CD4-positive, alpha-beta memory T cell (primary cell): ENCODE results near the gene KCTD8. TPM values are rescaled to one million over a fixed set of nuclear protein-coding genes. Genes with fewer than 3 reads are reported as not detected.
"Not testable (repeated sequence)": the region's sequence is repeated elsewhere in the genome, so short reads cannot be mapped to it uniquely, and the experiment has no call there.

ENCODE experiments used
- CTCF ChIA-PET: fragments of 350-600 bp; sonication (Branson Sonifier 250); formaldehyde crosslinking; loops from one replicate; lab custom pipeline; 2021; ENCODE audit warnings: inconsistent platforms; ENCODE audit not compliant: partially characterized antibody; lab: Charles Lee
- POLR2A ChIA-PET: fragments of 350-600 bp; sonication (Branson Sonifier 250); formaldehyde crosslinking; loops from one replicate; lab custom pipeline; 2021; ENCODE audit not compliant: partially characterized antibody; lab: Charles Lee
- DNase-seq, 5 donors: peaks; one replicate each; pipeline versions ENCODE4 v3.0.0 to v3.0.0-alpha.2; 2020 to 2022; ENCODE audit warnings: mixed read lengths in 1 of 5
- H3K27ac ChIP-seq: one replicate; pipeline ENCODE4 v1.7.0; 2013; ENCODE audit warnings: low read depth, low read length
- H3K27me3 ChIP-seq: 2 replicates; pipeline ENCODE4 v1.7.0; 2013; ENCODE audit warnings: mild to moderate bottlenecking, low read length, moderate library complexity; ENCODE audit not compliant: insufficient read depth
- H3K36me3 ChIP-seq: 2 replicates; pipeline ENCODE4 v1.7.0; 2013; ENCODE audit warnings: mild to moderate bottlenecking, low read length, moderate library complexity; ENCODE audit not compliant: insufficient read depth
- H3K4me1 ChIP-seq: 2 replicates; pipeline ENCODE4 v1.7.0; 2013; ENCODE audit warnings: mild to moderate bottlenecking, low read length, moderate library complexity; ENCODE audit not compliant: insufficient read depth
- H3K4me3 ChIP-seq, 2 donors: one replicate each; pipeline ENCODE4 v1.7.0; 2013; ENCODE audit warnings: low read length in 2 of 2, mild to moderate bottlenecking in 1 of 2
- H3K9me3 ChIP-seq, 2 donors: one replicate each; pipeline ENCODE4 v1.7.0; 2013; ENCODE audit warnings: low read length in 2 of 2, control low read depth in 1 of 2; ENCODE audit not compliant: control insufficient read depth in 1 of 2
- H3K27ac Mint-ChIP-seq, 7 donors: one replicate each; pipeline ENCODE4 v1.8.0; 2020 to 2021; ENCODE audit warnings: mixed read lengths in 7 of 7, mild to moderate bottlenecking in 6 of 7, inconsistent platforms in 3 of 7, moderate library complexity in 3 of 7
- H3K27me3 Mint-ChIP-seq, 2 donors: one replicate each; pipeline ENCODE4 v1.8.0; 2020 to 2021; ENCODE audit warnings: mixed read lengths in 2 of 2
- H3K36me3 Mint-ChIP-seq, 2 donors: one replicate each; pipeline ENCODE4 v1.8.0; 2020 to 2021; ENCODE audit warnings: mixed read lengths in 2 of 2, inconsistent platforms in 1 of 2, mild to moderate bottlenecking in 1 of 2
- H3K4me1 Mint-ChIP-seq, 4 donors: one replicate each; pipeline ENCODE4 v1.8.0; 2020 to 2021; ENCODE audit warnings: mixed read lengths in 4 of 4, mild to moderate bottlenecking in 1 of 4
- H3K4me3 Mint-ChIP-seq, 8 donors: one replicate each; pipeline ENCODE4 v1.8.0; 2020 to 2021; ENCODE audit warnings: mixed read lengths in 8 of 8, mild to moderate bottlenecking in 7 of 8, moderate library complexity in 6 of 8, inconsistent platforms in 3 of 8
- H3K9me3 Mint-ChIP-seq, 8 donors: one replicate each; pipeline ENCODE4 v1.8.0; 2020 to 2021; ENCODE audit warnings: mixed read lengths in 8 of 8, mild to moderate bottlenecking in 5 of 8, inconsistent platforms in 3 of 8, moderate library complexity in 1 of 8
- intact Hi-C: fragments of 100-400 bp; cut with micrococcal nuclease; formaldehyde crosslinking; loops from one replicate; pipeline ENCODE4 v1.15.1; 2023
- polyA plus RNA-seq, 2 donors: library from polyadenylated mRNA; unstranded; fragments of 300-500 nt; fragmentation: Illumina TruSeq; gene quantifications; one replicate each; pipeline ENCODE4 v1.2.3, GENCODE V29; 2021
- total RNA-seq, 2 experiments: library from RNA; stranded (reverse); gene quantifications; one replicate each; pipeline ENCODE4 v1.2.3, GENCODE V29; 2021

The KCTD8 gene
- total and polyA plus RNA-seq, 4 experiments from 2014 or later = not detected

- H3K9me3 ChIP-seq = no peaks in the 10 kb centered on the region
- Mint-ChIP-seq H3K4me1 (no peaks in the 10 kb centered on the region), H3K27ac (no peak overlapping the region), H3K36me3 (no peaks in the 10 kb centered on the region), H3K9me3 (peaks cover 2 to 17% (median 7%) of the 10 kb centered on the region in 8 donors), H3K4me3 (no peak overlapping the region), H3K27me3 (no peaks in the 10 kb centered on the region)
- no peaks in the 10 kb centered on the region for H3K36me3 ChIP-seq
- no peaks in the 10 kb centered on the region for H3K27me3 ChIP-seq
- intact Hi-C loops = no loop called here
- no peaks in the 10 kb centered on the region for H3K4me1 ChIP-seq
- no peak for DNase-seq
- no peak overlapping the region for H3K27ac ChIP-seq
- H3K4me3 ChIP-seq = no peak overlapping the region
- ChIA-PET CTCF (no interaction called here), POLR2A (no interaction called here)
Observed at GRCh38 chr4:44194365-44194764, 254.2 kb downstream of the KCTD8 start.

DNA sequence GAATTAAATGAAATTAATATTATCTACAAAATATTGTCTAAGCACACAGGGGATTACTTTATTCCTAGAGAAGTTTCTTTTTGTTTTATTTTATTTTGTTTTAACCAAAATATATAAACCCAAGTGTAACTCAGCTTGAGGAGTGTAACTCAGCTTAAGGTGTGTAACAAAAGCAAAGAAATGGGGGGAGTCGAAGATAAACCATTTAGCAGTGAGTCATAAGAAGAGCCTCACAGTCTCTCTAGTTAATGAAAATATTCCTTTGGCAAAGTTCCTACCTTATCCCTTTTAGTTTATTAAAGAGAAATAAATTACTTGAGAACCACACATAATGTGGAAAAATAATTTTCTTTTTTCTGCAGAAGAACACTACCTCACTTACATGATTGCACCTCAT is 261.8 kb downstream of the KCTD8 start:
- H3K27ac ChIP-seq = no peak overlapping the region
- H3K9me3 ChIP-seq = no peaks in the 10 kb centered on the region
- Mint-ChIP-seq H3K36me3 (no peaks in the 10 kb centered on the region), H3K9me3 (peaks cover 0 to 8% (median 3%) of the 10 kb centered on the region in 8 donors), H3K27ac (no peak overlapping the region), H3K27me3 (no peaks in the 10 kb centered on the region), H3K4me3 (no peak overlapping the region), H3K4me1 (no peaks in the 10 kb centered on the region)
- ChIA-PET POLR2A (no interaction called here), CTCF (no interaction called here)
- H3K27me3 ChIP-seq = no peaks in the 10 kb centered on the region
- no peaks in the 10 kb centered on the region for H3K36me3 ChIP-seq
- H3K4me3 ChIP-seq = no peak overlapping the region
- no peak for DNase-seq
- intact Hi-C loops = no loop called here
- no peaks in the 10 kb centered on the region for H3K4me1 ChIP-seq

DNA sequence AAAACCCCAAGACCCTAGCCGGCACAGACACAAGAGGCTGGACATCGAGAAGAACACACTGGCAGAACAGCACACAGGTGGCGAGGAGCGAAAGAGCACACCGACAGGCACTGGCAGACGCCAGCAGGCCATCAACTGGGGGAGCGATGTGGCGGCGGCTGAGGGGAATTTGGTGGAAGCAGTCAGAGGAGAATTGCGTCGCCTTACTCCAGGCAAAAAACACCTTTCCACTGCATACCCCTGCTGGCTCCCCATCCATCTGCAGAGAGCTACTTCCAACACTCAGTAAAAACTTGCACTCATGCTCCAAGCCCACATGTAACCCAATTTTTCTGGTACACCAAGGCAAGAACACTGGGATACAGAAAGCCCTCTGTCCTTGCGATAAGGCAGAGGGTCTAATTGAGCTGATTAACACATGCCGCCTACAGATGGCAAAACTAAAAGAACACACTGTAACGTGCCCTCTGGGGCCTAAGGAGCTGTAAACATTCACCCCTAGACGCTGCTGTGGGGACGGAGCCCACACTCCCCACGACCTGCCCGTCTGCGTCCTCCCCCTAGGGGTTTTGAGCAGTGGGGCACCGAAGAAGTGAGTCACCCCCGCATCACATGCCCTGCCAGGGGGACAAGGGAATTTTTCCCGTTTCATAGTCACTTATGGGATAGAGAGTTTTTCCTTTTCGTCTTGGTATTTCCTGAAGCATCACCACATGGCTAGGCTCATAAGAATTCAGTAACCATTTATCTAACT is 262.3 kb downstream of the KCTD8 start:
- Mint-ChIP-seq H3K27ac (no peak overlapping the region), H3K9me3 (peaks cover 0 to 8% (median 3%) of the 10 kb centered on the region in 8 donors), H3K4me3 (no peak overlapping the region), H3K36me3 (no peaks in the 10 kb centered on the region), H3K27me3 (no peaks in the 10 kb centered on the region), H3K4me1 (no peaks in the 10 kb centered on the region)
- intact Hi-C loops = no loop called here
- H3K27me3 ChIP-seq = no peaks in the 10 kb centered on the region
- ChIA-PET POLR2A (no interaction called here), CTCF (no interaction called here)
- H3K9me3 ChIP-seq = no peaks in the 10 kb centered on the region
- no peaks in the 10 kb centered on the region for H3K36me3 ChIP-seq
- H3K4me3 ChIP-seq = no peak overlapping the region
- DNase-seq = no peak
- H3K4me1 ChIP-seq = no peaks in the 10 kb centered on the region
- H3K27ac ChIP-seq = no peak overlapping the region

DNA sequence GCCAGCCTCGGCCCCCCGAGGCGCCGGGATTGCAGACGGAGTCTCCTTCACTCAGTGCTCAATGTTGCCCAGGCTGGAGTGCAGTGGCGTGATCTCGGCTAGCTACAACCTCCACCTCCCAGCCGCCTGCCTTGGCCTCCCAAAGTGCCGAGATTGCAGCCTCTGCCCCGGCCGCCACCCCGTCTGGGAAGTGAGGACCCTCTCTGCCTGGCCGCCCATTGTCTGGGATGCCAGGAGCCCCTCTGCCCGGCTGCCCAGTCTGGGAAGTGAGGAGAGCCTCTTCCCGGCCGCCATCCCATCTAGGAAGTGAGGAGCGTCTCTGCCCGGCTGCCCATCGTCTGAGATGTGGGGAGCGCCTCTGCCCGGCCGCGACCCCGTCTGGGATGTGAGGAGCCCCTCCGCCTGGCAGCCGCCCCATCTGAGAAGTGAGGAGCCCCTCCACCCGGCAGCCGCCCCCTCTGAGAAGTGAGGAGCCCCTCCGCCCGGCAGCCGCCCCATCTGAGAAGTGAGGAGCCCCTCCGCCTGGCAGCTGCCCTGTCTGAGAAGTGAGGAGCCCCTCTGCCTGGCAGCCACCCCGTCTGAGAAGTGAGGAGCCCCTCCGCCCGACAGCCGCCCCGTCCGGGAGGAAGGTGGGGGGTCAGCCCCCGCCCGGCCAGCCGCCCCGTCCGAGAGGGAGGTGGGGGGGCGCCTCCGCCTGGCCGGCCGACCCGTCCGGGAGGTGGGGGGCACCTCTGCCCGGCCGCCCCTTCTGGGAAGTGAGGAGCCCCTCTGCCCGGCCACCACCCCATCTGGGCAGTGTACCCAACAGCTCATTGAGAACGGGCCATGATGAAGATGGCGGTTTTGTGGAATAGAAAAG is 266.9 kb downstream of the KCTD8 start:
- H3K27ac ChIP-seq, H3K36me3 Mint-ChIP-seq, H3K36me3 ChIP-seq, H3K4me3 Mint-ChIP-seq, CTCF ChIA-PET, intact Hi-C loops, H3K27me3 ChIP-seq, H3K4me1 Mint-ChIP-seq, POLR2A ChIA-PET, H3K4me3 ChIP-seq, H3K4me1 ChIP-seq, DNase-seq, H3K9me3 Mint-ChIP-seq, H3K27me3 Mint-ChIP-seq, H3K27ac Mint-ChIP-seq, H3K9me3 ChIP-seq: not testable (repeated sequence)

DNA sequence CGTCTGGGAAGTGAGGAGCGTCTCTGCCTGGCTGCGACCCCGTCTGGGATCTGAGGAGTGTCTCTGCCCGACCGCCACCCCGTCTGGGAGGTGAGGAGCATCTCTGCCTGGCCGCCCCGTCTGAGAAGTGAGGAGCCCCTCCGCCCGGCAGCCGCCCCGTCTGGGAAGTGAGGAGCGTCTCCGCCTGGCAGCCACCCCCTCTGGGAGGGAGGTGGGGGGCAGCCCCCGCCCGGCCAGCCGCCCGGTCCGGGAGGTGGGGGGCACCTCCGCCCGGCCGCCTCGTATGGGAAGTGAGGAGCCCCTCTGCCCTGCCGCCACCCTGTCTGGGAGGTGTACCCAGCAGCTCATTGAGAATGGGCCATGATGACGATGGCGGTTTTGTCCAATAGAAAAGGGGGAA is 280.8 kb downstream of the KCTD8 start:
- DNase-seq, H3K27me3 ChIP-seq, H3K9me3 ChIP-seq, H3K27ac ChIP-seq, POLR2A ChIA-PET, H3K27ac Mint-ChIP-seq, H3K4me3 ChIP-seq, intact Hi-C loops, H3K36me3 ChIP-seq, H3K4me1 ChIP-seq, H3K27me3 Mint-ChIP-seq, CTCF ChIA-PET, H3K36me3 Mint-ChIP-seq, H3K4me1 Mint-ChIP-seq, H3K4me3 Mint-ChIP-seq: not testable (repeated sequence)
- peaks cover 2 to 18% (median 5%) of the 10 kb centered on the region in 8 donors for H3K9me3 Mint-ChIP-seq

DNA sequence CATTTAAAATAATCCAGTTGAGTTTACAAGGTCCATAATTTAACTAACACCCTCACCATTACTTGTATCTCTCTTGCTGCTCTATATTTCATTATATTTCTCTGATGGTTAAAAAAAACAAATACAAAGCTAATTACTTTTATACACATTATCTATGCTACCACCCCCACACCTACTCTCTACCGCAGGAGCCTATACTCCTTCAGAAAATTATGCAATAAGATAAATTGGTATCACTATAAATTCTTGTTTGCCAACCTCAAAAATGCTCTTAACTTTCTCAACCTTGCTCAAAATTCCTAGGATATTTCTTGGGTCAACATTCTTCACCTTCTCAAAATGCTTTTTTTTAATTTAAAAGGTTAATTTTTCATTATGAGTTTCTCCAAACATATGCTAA is 282.7 kb downstream of the KCTD8 start:
- Mint-ChIP-seq H3K9me3 (peaks cover 0 to 18% (median 5%) of the 10 kb centered on the region in 8 donors), H3K27ac (no peak overlapping the region), H3K36me3 (no peaks in the 10 kb centered on the region), H3K4me3 (no peak overlapping the region), H3K27me3 (no peaks in the 10 kb centered on the region), H3K4me1 (no peaks in the 10 kb centered on the region)
- Histone ChIP-seq H3K36me3 (no peaks in the 10 kb centered on the region), H3K27ac (no peak overlapping the region), H3K9me3 (no peaks in the 10 kb centered on the region), H3K4me1 (no peaks in the 10 kb centered on the region), H3K4me3 (no peak overlapping the region), H3K27me3 (no peaks in the 10 kb centered on the region)
- CTCF ChIA-PET = no interaction called here
- intact Hi-C loops = no loop called here
- POLR2A ChIA-PET = no interaction called here
- no peak for DNase-seq

- Histone ChIP-seq H3K4me3 (no peak overlapping the region), H3K36me3 (no peaks in the 10 kb centered on the region), H3K27ac (no peak overlapping the region), H3K4me1 (no peaks in the 10 kb centered on the region), H3K27me3 (no peaks in the 10 kb centered on the region), H3K9me3 (peaks cover 0 to 2% of the 10 kb centered on the region in 2 donors)
- H3K9me3 Mint-ChIP-seq = peaks cover 0 to 9% (median 4%) of the 10 kb centered on the region in 8 donors
- no peak overlapping the region for H3K4me3 Mint-ChIP-seq
- ChIA-PET POLR2A (no interaction called here), CTCF (no interaction called here)
- DNase-seq = no peak
- H3K4me1 Mint-ChIP-seq = no peaks in the 10 kb centered on the region
- no peaks in the 10 kb centered on the region for H3K27me3 Mint-ChIP-seq
- intact Hi-C loops = no loop called here
- H3K36me3 Mint-ChIP-seq = no peaks in the 10 kb centered on the region
- no peak overlapping the region for H3K27ac Mint-ChIP-seq
Observed at GRCh38 chr4:44162538-44163270, 285.9 kb downstream of the KCTD8 start.
